ENCODE data around the gene BCKDHA. TPM values are rescaled to one million over a fixed set of nuclear protein-coding genes. Genes with fewer than 3 reads are reported as not detected.

BCKDHA gene
- total and polyA plus RNA-seq, 4 experiments from 2014 or later: 23.6 to 65.1 (median 43.4) TPM

DNA sequence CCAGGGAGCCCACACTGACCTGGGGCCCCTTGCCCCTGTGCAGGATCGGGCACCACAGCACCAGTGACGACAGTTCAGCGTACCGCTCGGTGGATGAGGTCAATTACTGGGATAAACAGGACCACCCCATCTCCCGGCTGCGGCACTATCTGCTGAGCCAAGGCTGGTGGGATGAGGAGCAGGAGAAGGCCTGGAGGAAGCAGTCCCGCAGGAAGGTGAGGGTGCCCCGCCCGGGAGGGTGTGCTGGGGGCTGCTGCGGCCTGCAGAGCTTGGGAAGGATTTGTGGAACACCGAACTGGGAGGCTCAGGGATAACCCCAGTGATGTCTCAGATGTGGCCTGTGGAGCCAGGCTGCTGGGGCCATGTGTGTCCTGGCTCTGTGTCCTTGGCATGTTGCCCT is 25.3 kb downstream of the BCKDHA start:
- POLR2A ChIA-PET (ENCODE audit: partially characterized antibody): no interaction called here
- no peaks in the 10 kb centered on the region for H3K27me3 Mint-ChIP-seq
- peaks cover 9 to 29% (median 17%) of the 10 kb centered on the region in 4 donors for H3K4me1 Mint-ChIP-seq
- Histone ChIP-seq H3K27me3 (ENCODE audit: insufficient read depth, low read length) (no peaks in the 10 kb centered on the region), H3K4me3 (ENCODE audit: low read length in 2 of 2) (no peak overlapping the region), H3K4me1 (ENCODE audit: insufficient read depth, low read length) (peaks cover 18% of the 10 kb centered on the region), H3K36me3 (ENCODE audit: insufficient read depth, low read length) (peaks cover 42% of the 10 kb centered on the region), H3K27ac (ENCODE audit: low read depth, low read length) (no peak overlapping the region), H3K9me3 (ENCODE audit: control insufficient read depth in 1 of 2, low read length in 2 of 2) (no peaks in the 10 kb centered on the region)
- no peaks in the 10 kb centered on the region for H3K9me3 Mint-ChIP-seq
- H3K36me3 Mint-ChIP-seq: peaks cover 27 to 73% of the 10 kb centered on the region in 2 donors
- CTCF ChIA-PET (ENCODE audit: partially characterized antibody): no interaction called here
- no peak overlapping the region for H3K4me3 Mint-ChIP-seq
- peak overlapping the region in 1 of 7 donors; percentile 6 for H3K27ac Mint-ChIP-seq
- DNase-seq: no peak
- intact Hi-C loops (cut with micrococcal nuclease): no loop called here

DNA sequence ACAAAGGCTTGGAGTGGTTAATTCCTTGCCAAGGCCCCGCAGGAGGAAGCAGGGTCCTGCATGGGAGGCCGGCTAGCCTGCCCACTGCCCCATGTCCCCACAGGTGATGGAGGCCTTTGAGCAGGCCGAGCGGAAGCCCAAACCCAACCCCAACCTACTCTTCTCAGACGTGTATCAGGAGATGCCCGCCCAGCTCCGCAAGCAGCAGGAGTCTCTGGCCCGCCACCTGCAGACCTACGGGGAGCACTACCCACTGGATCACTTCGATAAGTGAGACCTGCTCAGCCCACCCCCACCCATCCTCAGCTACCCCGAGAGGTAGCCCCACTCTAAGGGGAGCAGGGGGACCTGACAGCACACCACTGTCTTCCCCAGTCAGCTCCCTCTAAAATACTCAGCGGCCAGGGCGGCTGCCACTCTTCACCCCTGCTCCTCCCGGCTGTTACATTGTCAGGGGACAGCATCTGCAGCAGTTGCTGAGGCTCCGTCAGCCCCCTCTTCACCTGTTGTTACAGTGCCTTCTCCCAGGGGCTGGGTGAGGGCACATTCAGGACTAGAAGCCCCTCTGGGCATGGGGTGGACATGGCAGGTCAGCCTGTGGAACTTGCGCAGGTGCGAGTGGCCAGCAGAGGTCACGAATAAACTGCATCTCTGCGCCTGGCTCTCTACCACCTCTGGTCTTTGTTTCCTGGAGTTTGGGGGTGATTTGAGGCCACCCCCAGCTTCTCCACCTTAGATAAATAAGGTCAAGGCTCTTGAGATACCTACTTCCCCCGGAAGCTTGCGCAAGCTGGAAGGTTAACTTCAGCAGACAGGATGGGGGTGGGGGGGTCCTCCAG is 26.9 kb downstream of the BCKDHA start:
- Histone ChIP-seq H3K27me3 (ENCODE audit: insufficient read depth, low read length) (no peaks in the 10 kb centered on the region), H3K36me3 (ENCODE audit: insufficient read depth, low read length) (peaks cover 29% of the 10 kb centered on the region), H3K27ac (ENCODE audit: low read depth, low read length) (peak overlapping the region; percentile 9), H3K4me3 (ENCODE audit: low read length in 2 of 2) (no peak overlapping the region), H3K4me1 (ENCODE audit: insufficient read depth, low read length) (peaks cover 31% of the 10 kb centered on the region), H3K9me3 (ENCODE audit: control insufficient read depth in 1 of 2, low read length in 2 of 2) (no peaks in the 10 kb centered on the region)
- CTCF ChIA-PET (ENCODE audit: partially characterized antibody): interaction anchor here (1.2 to 1.8 kb wide), 2 partner anchors 25 to 162 kb away, joined by 3 to 7 read pairs; no protein-coding TSS in a partner anchor
- Mint-ChIP-seq H3K36me3 (peaks cover 19 to 63% of the 10 kb centered on the region in 2 donors), H3K4me1 (peaks cover 15 to 44% (median 28%) of the 10 kb centered on the region in 4 donors), H3K4me3 (peak overlapping the region in 5 of 8 donors; percentile 20 to 61 (median 46)), H3K9me3 (no peaks in the 10 kb centered on the region), H3K27me3 (no peaks in the 10 kb centered on the region), H3K27ac (peak overlapping the region in 5 of 7 donors; percentile 6 to 87 (median 32))
- POLR2A ChIA-PET (ENCODE audit: partially characterized antibody): interaction anchor here (0.7 kb wide), 2 partner anchors 61 to 160 kb away, joined by 3 to 4 read pairs; partner anchors contain the start of gene B9D2
- no peak for DNase-seq
- intact Hi-C loops (cut with micrococcal nuclease): no loop called here

DNA sequence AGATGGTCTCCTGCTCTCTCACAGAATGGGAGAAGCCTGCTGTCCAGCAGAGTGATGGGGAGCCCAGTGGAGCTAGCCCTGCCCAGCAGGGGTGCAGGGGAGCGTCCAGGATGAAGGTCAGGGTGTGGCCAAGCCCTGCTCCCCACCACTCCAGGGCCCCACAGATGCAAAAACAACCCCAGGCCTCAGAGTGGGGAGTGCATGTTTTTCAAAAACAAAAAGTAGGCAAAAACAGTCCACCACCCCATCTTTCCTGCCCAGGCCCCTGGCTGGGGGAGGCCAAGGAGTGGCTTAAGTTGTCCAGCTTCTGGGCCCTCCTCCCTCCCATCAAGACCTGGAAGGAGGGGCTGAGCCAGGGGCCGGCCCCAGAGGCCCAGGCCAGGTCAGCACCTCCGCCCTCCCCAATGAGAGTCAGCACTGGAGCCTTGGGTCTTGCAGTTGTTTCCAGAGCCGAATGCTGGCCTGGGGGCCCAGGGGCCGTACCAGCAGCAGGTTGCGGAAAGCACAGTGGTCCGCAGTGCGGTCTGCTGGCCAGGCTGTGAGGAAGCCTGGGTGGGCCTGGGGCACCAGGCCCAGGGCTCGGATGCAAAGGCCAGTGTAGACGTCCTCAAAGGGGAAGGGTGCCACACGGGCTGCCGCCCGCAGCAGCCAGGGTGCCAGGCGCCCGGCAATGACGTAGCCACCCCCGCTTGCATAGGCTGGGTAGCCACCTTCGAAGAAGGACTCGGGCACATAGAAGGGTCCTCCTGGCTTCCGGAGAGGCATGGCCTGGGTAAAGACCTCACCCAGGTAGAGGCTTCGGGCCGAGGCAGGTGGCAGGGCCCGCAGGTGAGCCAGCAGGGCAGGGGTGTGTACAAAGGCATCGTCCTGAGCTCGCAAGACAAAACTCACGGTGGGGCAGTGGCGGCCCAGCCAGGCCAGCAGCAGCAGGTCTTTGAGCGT is 27.8 kb downstream of the BCKDHA start:
- H3K4me3 Mint-ChIP-seq: peak overlapping the region in 6 of 8 donors; percentile 13 to 70 (median 47)
- H3K27ac Mint-ChIP-seq: peak overlapping the region in 5 of 7 donors; percentile 32 to 86 (median 59)
- Histone ChIP-seq H3K9me3 (ENCODE audit: control insufficient read depth in 1 of 2, low read length in 2 of 2) (no peaks in the 10 kb centered on the region), H3K36me3 (ENCODE audit: insufficient read depth, low read length) (peaks cover 22% of the 10 kb centered on the region), H3K4me1 (ENCODE audit: insufficient read depth, low read length) (peaks cover 31% of the 10 kb centered on the region), H3K27me3 (ENCODE audit: insufficient read depth, low read length) (no peaks in the 10 kb centered on the region), H3K4me3 (ENCODE audit: low read length in 2 of 2) (no peak overlapping the region), H3K27ac (ENCODE audit: low read depth, low read length) (no peak overlapping the region)
- H3K27me3 Mint-ChIP-seq: no peaks in the 10 kb centered on the region
- DNase-seq: no peak
- ChIA-PET CTCF (ENCODE audit: partially characterized antibody) (interaction anchor here (1.1 to 1.8 kb wide), 3 partner anchors 24 to 163 kb away, joined by 3 to 7 read pairs (median 3); no protein-coding TSS in a partner anchor), POLR2A (ENCODE audit: partially characterized antibody) (interaction anchor here (4.3 kb wide), 1 partner anchor 62 kb away, joined by 17 read pairs; the partner anchor contains the start of gene B9D2)
- intact Hi-C loops (cut with micrococcal nuclease): no loop called here
- peaks cover 15 to 44% (median 28%) of the 10 kb centered on the region in 4 donors for H3K4me1 Mint-ChIP-seq
- H3K9me3 Mint-ChIP-seq: no peaks in the 10 kb centered on the region
- peaks cover 11 to 56% of the 10 kb centered on the region in 2 donors for H3K36me3 Mint-ChIP-seq

DNA sequence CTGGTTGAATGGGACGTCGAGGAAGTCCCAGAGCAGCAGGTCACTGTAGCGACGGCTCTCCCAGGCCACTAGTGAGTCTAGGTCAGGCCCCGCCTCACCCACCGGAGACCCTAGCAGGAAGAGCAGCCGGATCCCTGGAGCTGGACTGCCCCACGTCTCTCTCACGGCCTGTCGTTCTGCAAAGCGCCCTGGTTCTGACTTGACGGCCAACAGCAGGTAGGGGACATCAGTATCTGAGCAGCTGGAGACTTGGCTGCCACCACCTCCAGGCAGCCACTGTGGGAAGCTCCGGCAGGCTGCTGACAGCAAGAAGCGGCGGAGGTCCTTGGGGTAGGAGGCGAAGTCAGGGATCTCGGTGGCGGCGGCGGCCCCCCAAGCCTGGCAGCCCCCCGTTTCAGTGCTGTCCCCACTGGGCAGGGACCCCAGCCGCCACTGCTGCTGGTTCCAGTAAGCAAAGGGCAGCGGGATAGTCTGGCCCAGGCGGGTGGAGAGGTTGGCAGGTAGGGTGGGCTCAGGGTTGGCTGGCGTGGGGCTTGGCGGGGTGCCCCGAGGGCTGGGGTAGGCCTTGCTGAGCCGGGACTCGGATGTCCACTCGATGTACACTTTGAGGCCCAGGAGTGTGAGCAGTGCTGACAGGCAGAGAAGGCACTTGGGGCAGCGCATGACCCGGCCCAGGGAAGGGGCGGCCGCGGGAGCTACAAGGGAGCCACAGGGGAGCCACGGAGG is 28.7 kb downstream of the BCKDHA start:
- no peak overlapping the region for H3K4me3 ChIP-seq (ENCODE audit: low read length in 2 of 2)
- POLR2A ChIA-PET (ENCODE audit: partially characterized antibody): interaction anchor here (4.3 kb wide), 1 partner anchor 63 kb away, joined by 17 read pairs; the partner anchor contains the start of gene B9D2
- H3K4me1 ChIP-seq (ENCODE audit: insufficient read depth, low read length): peaks cover 35% of the 10 kb centered on the region
- intact Hi-C loops (cut with micrococcal nuclease): no loop called here
- DNase-seq: no peak
- peaks cover 13% of the 10 kb centered on the region for H3K36me3 ChIP-seq (ENCODE audit: insufficient read depth, low read length)
- Mint-ChIP-seq H3K4me1 (peaks cover 15 to 50% (median 31%) of the 10 kb centered on the region in 4 donors), H3K9me3 (no peaks in the 10 kb centered on the region), H3K36me3 (peaks cover 15 to 49% of the 10 kb centered on the region in 2 donors), H3K27ac (peak overlapping the region in 6 of 7 donors; percentile 44 to 96 (median 88)), H3K27me3 (no peaks in the 10 kb centered on the region), H3K4me3 (peak overlapping the region in 6 of 8 donors; percentile 15 to 92 (median 83))
- CTCF ChIA-PET (ENCODE audit: partially characterized antibody): interaction anchor here (1.1 to 1.8 kb wide), 2 partner anchors 23 to 143 kb away, joined by 3 to 7 read pairs; no protein-coding TSS in a partner anchor
- H3K27me3 ChIP-seq (ENCODE audit: insufficient read depth, low read length): no peaks in the 10 kb centered on the region
- H3K27ac ChIP-seq (ENCODE audit: low read depth, low read length): no peak overlapping the region
- no peaks in the 10 kb centered on the region for H3K9me3 ChIP-seq (ENCODE audit: control insufficient read depth in 1 of 2, low read length in 2 of 2)

DNA sequence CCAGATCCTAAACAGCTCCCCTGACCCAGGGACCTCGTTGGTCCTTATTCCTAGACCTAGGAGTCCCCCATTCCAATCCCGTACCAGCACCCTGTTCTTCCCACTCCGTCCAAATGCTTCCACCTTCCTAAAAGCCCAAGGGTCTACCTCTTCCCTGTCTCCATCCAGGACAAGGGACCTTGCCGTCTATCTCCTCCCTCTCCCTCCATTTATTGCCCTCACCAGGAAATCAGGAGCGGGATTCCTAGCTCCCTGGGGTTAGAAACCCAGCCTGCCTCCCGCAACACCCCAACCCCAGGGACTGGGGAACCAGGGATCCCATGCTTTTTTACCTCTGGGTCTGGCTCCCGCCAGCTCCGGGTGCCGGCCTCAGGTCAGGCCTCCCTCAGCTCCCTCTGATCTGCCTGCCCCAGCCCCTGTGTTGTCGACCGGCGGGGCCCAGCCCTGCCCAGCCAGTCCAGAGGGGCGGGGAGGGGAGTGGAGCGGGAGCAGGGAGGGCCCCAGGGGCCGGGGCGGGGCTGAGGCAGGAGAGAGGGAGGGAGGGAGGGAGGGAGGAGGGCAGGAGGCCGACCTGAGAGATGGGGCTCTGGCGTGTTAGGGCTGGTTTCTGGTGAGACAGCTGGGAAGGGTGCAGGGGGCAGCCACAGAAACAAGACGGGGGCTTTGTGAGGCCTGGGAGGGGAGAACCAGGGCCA is 29.5 kb downstream of the BCKDHA start, which contains the start of gene B3GNT8:
Gene B3GNT8, minus strand, starts transcription at position 423 of the 695 bp plus-strand sequence. CDS start 596 bp downstream, outside the sequence.
- ChIA-PET CTCF (ENCODE audit: partially characterized antibody) (interaction anchor here (1.1 to 2.5 kb wide), 3 partner anchors 13 to 142 kb away, joined by 3 to 8 read pairs (median 3); no protein-coding TSS in a partner anchor), POLR2A (ENCODE audit: partially characterized antibody) (interaction anchor here (2.8 to 4.3 kb wide), 2 partner anchors 64 to 119 kb away, joined by 13 to 17 read pairs; partner anchors contain the start of gene B9D2)
- peaks cover 17% of the 10 kb centered on the region for H3K36me3 ChIP-seq (ENCODE audit: insufficient read depth, low read length)
- no peaks in the 10 kb centered on the region for H3K27me3 ChIP-seq (ENCODE audit: insufficient read depth, low read length)
- H3K4me3 ChIP-seq (ENCODE audit: low read length in 2 of 2): peak within 1 kb of the TSS; percentile 33 to 34
- Mint-ChIP-seq H3K36me3 (peaks cover 16 to 49% of the 10 kb centered on the region in 2 donors), H3K4me3 (peak within 1 kb of the TSS; percentile 90 to 98 (median 92)), H3K9me3 (no peaks in the 10 kb centered on the region), H3K4me1 (peaks cover 15 to 51% (median 34%) of the 10 kb centered on the region in 4 donors), H3K27me3 (no peaks in the 10 kb centered on the region), H3K27ac (peak within 1 kb of the TSS; percentile 91 to 98 (median 96))
- DNase-seq: peak; percentile 16 to 52 (median 32)
- H3K9me3 ChIP-seq (ENCODE audit: control insufficient read depth in 1 of 2, low read length in 2 of 2): no peaks in the 10 kb centered on the region
- H3K27ac ChIP-seq (ENCODE audit: low read depth, low read length): peak within 1 kb of the TSS; percentile 68
- intact Hi-C loops (cut with micrococcal nuclease): loop anchor here (1.0 kb wide), 1 partner anchor 12 kb away; the partner anchor contains the start of gene DMAC2
- H3K4me1 ChIP-seq (ENCODE audit: insufficient read depth, low read length): peaks cover 39% of the 10 kb centered on the region

All from CD4-positive, alpha-beta memory T cell (primary cell).